ENCODE data around the gene SCAI. TPM values are rescaled to one million over a fixed set of nuclear protein-coding genes. Genes with fewer than 3 reads are reported as not detected.

SCAI gene
- total RNA-seq, result 3.2 and 3.6 TPM in 2 replicates

DNA sequence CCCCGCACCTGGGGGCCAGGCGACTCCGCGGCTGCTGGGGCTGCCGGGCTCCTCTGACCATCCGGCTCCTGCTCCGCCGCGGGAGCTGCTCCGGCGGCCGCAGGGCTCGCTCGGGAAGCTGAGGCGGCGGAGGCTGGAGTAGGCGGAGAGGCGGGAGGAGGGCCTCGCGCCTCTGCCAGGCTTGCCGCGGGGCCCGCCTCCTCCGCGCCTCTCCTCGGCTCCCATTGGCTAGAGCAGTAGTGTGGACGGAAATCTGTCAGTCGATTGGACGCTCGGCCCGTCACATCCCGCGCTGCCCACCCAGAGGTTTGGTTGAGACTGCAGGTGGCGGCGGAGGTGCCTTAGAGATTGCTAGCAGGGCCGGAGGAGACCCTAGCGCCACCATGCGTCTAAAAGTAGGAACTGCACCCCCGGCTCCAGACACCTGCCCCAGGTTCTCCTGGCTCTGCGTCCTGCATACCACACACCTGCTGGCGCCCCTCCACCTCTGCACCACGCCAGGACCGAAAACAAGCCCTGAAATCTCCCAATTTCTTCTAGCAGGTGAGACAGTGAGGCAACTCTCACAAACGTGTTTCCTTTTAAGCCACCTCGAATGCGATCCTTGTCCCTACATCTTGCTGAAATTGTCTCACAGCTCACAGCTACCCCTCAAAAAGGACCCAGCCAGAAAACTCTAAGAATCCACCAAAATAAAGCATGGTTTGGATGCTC lies at the start of gene SCAI:
Gene SCAI, minus strand, starts transcription at position 152 of the 714 bp plus-strand sequence. Its CDS starts 91 bp downstream, at position 61.

DNA sequence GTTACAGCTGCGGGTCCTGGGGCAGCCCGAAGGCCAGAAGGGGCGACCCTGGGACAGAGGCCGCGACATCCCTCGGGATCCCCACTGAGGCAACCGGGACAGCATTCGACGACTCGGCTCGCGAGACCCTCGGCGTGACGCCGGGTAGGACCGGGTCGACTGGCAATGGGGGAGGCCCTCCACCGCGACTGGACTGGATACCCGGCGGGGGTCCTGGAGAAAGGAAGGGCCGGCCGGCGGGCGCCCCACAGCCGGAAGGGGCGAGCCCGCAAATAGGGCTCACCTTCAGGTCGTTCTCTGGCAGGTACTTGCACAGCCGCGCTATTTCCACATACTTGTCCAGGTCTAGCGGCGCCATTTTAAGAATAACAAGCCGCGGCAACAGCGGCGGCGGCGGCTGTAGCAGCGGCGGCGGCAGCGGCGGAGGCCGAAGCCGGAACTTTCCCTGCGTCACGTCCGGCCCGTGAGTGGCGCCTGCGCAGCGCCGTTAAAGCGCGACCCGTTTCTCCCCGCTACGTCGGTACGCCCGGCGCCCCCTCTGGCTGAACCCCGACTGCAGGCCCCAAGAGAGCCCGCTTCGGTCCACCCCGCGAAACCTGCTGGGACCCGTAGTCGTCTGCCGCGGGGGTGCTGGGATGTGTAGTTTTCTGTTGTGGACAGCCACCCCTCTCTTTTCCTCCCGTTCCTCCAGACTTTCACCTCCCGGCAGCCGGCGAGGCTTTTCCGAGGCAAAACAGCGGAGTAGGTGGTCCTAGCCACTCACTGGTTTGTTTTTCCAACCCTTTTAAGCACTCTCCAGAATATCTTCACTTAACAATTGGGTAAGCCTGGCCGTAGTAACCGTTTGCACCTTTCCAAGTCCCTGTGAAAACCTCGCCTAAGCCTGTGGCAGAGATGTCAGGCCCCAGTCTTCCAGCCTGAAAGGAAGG lies 46.3 kb upstream of the SCAI start, which contains the start of gene PPP6C:
Gene PPP6C, minus strand, starts transcription at position 443 of the 929 bp plus-strand sequence. Its CDS starts 85 bp downstream, at position 358.

DNA sequence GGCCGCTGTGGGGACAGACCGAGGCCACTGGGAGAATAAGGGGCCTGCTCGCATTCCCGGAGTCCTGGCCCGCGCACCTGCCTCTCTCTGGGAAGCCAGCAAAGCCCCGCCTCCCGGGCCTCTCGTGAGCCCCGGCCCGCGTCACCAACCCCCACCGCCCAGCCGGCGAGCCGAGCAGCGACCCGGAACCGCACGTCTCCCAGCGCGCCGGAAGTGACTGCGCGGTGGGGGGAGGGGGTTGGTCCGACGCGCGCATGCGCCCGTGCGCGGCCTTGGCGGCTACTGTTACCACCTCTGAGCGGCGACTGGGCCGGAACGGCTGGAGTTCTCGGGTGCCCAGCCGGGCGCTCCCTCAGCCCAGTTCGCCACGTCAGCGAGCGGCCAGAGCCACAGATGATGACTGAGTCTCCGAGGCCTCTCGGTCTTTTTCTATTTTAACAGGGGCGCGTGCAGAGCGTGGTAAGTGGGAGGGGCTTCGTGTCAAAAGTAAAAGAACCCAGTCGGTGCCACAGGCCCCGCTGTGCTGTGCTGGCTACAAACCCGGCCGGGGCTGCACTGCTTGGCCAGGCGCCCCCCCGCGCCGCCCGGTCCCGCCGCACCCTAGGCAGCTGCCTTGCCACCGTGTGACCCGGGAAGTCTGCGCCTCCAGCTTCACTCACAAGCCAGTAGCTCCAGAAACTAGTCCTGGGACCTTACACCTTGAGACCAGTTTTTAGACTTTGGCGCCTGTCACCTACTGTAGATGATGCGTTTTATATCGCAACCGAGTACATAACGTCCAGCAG lies 202.2 kb downstream of the SCAI start, which contains the start of gene GOLGA1:
Gene GOLGA1, minus strand, starts transcription at position 190 of the 785 bp plus-strand sequence. CDS start 2,372 bp downstream, outside the sequence.

Other genes with a start within 250 kb of the SCAI start
- gene GOLGA1, start 202.4 kb downstream of the SCAI start, total RNA-seq, result 5.7 and 9.0 TPM in 2 replicates
- 19.5 and 21.3 TPM in 2 replicates for gene PPP6C, start 46.3 kb upstream of the SCAI start, total RNA-seq
- 25.7 and 29.2 TPM in 2 replicates for gene RABEPK, start 57.0 kb upstream of the SCAI start, total RNA-seq
- gene HSPA5, start 97.8 kb upstream of the SCAI start, total RNA-seq, result 136 and 218 TPM in 2 replicates
- 23.8 and 27.0 TPM in 2 replicates for gene GAPVD1, start 118.3 kb upstream of the SCAI start, total RNA-seq